GM12872 (cell line): ENCODE data around the gene KBTBD8.

ENCODE experiments used
- CTCF ChIP-seq: IDR thresholded peaks from 3 replicates; pipeline ENCODE4 v1.5.1; 2011; ENCODE audit warnings: low read depth, mild to moderate bottlenecking, low read length, moderate library complexity; ENCODE audit not compliant: insufficient read depth

KBTBD8 gene

GRCh38 chr3:67044295-67044694 lies 46.2 kb downstream of the KBTBD8 start:
- no peak for TF ChIP-seq CTCF

GRCh38 chr3:67044955-67045354 lies 46.8 kb downstream of the KBTBD8 start:
- no peak for TF ChIP-seq CTCF

GRCh38 chr3:67045711-67046465 lies 47.8 kb downstream of the KBTBD8 start:
- no peak for TF ChIP-seq CTCF

GRCh38 chr3:67047051-67047450 lies 48.9 kb downstream of the KBTBD8 start:
- no peak for TF ChIP-seq CTCF

- no peak for TF ChIP-seq CTCF
These were observed 50.1 kb downstream of the KBTBD8 start for GRCh38 chr3:67048067-67048714.

- TF ChIP-seq CTCF, result no peak
These were observed 50.6 kb downstream of the KBTBD8 start for GRCh38 chr3:67048715-67049074.

- no peak for TF ChIP-seq CTCF
These were observed 61.3 kb downstream of the KBTBD8 start for GRCh38 chr3:67059443-67059842.
